GM18867 (cell line): ENCODE data around the gene THAP11.
A peak's percentile ranks its signal among the peaks of the same experiment; 100 is the strongest.
"Not testable (repeated sequence)": the region's sequence is repeated elsewhere in the genome, so short reads cannot be mapped to it uniquely, and the experiment has no call there.

Experiments used
- ATAC-seq: cut with Tn5 transposase; IDR thresholded peaks from one replicate; pipeline ENCODE4 v1.9.1; 2021; ENCODE audit warnings: mild to moderate bottlenecking, moderate library complexity; ENCODE audit not compliant: unreplicated experiment

THAP11 gene

GRCh38 chr16:67834242-67834614 lies 7.9 kb upstream of the THAP11 start:
- no peak for ATAC-seq

GRCh38 chr16:67837190-67837589 lies 4.9 kb upstream of the THAP11 start:
- ATAC-seq: not testable (repeated sequence)

GRCh38 chr16:67837811-67838210 lies 4.3 kb upstream of the THAP11 start:
- no peak for ATAC-seq

- no peak for ATAC-seq
Measured at GRCh38 chr16:67841198-67841815, 813 bp upstream of the THAP11 start.

- ATAC-seq: peak; percentile 4
Measured at GRCh38 chr16:67842509-67843342, 606 bp downstream of the THAP11 start.

- ATAC-seq: no peak
Measured at GRCh38 chr16:67843343-67843765, 1.2 kb downstream of the THAP11 start.

GRCh38 chr16:67844497-67844896 lies 2.4 kb downstream of the THAP11 start:
- no peak for ATAC-seq

GRCh38 chr16:67845291-67846062 lies 3.4 kb downstream of the THAP11 start:
- ATAC-seq: no peak

GRCh38 chr16:67846063-67846319 lies 3.9 kb downstream of the THAP11 start:
- ATAC-seq: no peak

GRCh38 chr16:67846320-67847063 lies 4.4 kb downstream of the THAP11 start, which contains the start of gene NUTF2:
TSS of gene NUTF2 (plus strand) at chr16:67846933. CDS start at chr16:67865131, 18,198 bp downstream.
- peak; percentile 54 for ATAC-seq

GRCh38 chr16:67847064-67847861 lies 5.1 kb downstream of the THAP11 start, which contains the start of gene CENPT:
TSS of gene CENPT (minus strand) at chr16:67847693. CDS start at chr16:67833859, 13,834 bp downstream.
- ATAC-seq: peak; percentile 39

- no peak for ATAC-seq
Measured at GRCh38 chr16:67848118-67848517, 6.0 kb downstream of the THAP11 start.

- no peak for ATAC-seq
Measured at GRCh38 chr16:67853670-67854069, 11.6 kb downstream of the THAP11 start.

GRCh38 chr16:67855789-67856188 lies 13.7 kb downstream of the THAP11 start:
- no peak for ATAC-seq

- ATAC-seq: no peak
Measured at GRCh38 chr16:67856927-67857546, 14.9 kb downstream of the THAP11 start.

GRCh38 chr16:67857547-67858233 lies 15.6 kb downstream of the THAP11 start:
- ATAC-seq: no peak

- ATAC-seq: no peak
Measured at GRCh38 chr16:67858500-67858899, 16.4 kb downstream of the THAP11 start.

- no peak for ATAC-seq
Measured at GRCh38 chr16:67860589-67861398, 18.7 kb downstream of the THAP11 start.
